NOMO-1 treated with DMSO at 0.1 percent for 48 hours (cell line): ENCODE results near the gene L3MBTL3.

ENCODE experiments used
- DNase-seq: peaks from one replicate; lab custom pipeline; 2025; ENCODE audit not compliant: unreplicated experiment; lab: John Stamatoyannopoulos, UW

The L3MBTL3 gene

DNA sequence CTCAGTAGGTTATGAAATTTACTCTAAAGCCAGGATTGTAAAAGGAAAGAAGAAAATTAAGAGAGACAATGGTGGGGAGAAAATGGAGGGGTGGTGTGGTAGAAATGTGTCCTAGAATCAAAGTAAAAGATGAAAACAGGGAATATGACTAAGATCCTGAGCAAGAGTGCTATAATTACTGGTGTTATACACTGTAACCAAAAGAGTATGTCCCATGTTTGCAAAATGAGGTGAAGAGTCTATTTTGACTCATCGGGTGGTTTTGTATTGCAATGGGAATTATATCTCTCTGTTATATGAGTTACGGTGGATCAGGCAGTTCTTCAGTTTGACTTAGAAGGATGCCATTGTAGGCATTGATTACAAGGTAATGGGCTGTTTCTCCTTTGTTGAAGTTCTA lies 8.5 kb downstream of the L3MBTL3 start:
- DNase-seq = no peak

DNA sequence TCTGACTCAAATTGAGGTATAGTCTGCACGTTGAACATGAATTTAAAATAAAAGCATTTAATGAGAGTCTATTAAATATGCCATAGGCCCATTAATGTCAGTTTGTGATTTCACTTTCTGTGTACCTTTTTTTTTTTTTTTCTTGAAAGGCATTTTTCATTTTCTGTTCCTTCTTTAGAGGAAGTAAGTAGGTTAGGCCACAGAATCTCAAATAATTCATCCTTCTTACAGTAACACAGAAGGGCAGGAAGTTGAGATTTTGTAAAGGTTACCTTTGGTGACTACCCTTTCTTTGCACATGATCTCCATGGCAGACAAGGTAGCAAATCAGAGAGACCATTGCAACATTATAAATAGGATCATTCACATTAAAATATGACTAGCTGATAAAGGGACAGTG lies 9.6 kb downstream of the L3MBTL3 start:
- DNase-seq = peak; percentile 72

GRCh38 chr6:130029163-130029562 lies 10.8 kb downstream of the L3MBTL3 start:
- no peak for DNase-seq

- DNase-seq = no peak
These were observed 14.5 kb downstream of the L3MBTL3 start for GRCh38 chr6:130032758-130033340.

DNA sequence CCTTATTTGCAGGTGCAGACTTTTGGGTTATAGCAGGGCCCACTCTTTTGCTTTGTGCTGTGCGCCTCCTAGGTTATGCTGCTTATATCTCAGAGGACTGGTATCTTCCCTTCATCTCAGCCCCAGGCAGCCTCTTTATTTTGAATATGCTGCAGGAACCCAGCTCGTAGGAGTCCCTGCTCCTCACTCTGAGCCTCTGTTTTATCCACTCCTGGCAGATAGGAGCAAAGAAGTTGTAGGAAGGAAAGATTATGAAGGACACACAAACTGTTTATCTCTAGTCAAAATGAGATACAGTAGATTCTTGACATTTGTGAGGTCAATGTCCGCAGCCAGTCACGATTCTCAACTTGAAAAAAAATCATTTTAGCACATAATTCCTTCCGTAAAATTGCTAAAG lies 15.6 kb downstream of the L3MBTL3 start:
- no peak for DNase-seq

GRCh38 chr6:130034378-130035146 lies 16.2 kb downstream of the L3MBTL3 start:
- peak; percentile 42 for DNase-seq

- no peak for DNase-seq
These were observed 16.8 kb downstream of the L3MBTL3 start for GRCh38 chr6:130035211-130035610.

DNA sequence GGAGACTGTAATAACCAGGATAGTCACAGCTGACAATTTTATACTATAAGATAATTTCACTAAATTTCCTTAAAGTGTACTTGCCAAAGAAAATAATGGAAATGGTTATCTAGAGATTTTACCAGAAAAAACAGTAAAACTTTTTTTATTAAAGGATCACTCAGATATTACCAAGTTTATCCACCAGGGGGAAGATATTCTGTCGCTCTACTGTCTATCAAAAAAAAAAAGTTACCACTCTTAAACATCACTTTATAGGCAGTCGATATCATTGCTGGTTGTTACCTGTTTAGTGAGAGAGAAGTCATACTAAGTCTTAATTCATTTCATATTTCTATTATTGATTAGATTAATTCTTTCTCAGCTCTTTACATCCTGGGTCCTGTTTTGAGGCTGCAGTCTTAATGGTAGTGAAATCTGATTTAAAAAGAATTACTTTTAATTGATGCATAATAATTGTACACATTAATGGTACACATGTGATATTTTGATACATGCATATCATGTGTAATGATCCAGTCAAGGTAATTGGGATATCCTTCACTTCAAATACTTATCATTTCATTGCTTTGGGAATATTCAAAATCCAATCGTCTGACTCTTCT lies 18.9 kb downstream of the L3MBTL3 start:
- peak; percentile 1 for DNase-seq

GRCh38 chr6:130041594-130041993 lies 23.2 kb downstream of the L3MBTL3 start:
- DNase-seq = no peak

DNA sequence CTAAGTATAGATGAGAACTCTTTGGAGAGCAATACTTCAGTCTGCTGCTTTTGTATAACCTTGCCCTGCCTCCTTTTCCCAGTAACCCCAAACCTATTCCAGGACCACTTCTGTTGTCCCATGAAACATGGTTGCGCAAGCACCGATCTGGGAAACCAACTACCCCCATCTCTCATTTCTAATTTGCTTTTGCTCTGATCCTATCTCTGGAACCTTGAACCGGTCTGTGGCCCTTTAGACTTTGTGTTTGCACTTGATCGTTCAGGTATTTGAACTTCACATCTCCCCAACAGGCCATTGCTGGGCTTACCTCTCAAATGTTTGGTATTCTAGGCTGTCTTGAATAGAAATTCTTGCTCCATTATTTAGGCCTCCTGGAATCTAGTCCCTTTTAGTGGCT lies 25.0 kb downstream of the L3MBTL3 start:
- DNase-seq = no peak

DNA sequence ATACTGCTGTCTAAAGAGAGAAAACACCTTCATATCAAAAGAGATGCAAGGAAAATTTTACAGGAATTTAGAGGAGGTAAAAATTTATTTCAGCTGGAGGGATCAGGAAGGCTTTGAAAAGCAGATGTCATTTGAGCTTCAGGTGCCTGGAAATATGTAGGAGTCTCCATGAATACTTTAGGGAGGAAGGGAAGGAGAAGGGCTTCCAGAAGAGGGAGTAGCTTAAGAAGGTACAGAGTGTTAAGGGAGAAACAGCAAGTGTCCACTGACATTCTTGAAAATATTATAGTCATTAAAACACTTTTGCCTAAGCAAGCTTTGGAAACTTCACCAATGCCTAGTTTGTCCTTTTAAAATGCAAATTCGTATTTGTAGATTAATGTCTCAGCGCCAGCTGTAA lies 27.2 kb downstream of the L3MBTL3 start:
- DNase-seq = no peak

DNA sequence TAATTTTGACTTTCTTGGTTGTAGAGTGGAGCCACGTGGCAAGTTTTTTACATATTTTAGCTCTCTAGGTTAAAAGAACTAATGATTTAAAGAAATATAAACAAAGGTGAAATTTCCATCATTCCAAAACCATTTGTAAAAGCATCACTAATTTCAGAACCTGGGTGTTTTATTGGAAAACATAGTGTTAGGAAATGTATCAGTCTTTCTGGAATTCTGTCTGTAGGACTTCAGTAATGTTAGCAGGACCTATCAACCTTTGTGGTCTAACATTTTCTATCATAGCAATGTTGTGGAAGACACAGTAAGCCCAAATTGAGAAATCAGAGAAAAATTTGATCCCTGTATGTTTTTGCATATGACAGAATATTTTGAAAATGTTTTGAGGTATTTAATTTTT lies 28.3 kb downstream of the L3MBTL3 start:
- no peak for DNase-seq

GRCh38 chr6:130047088-130047995 lies 29.0 kb downstream of the L3MBTL3 start:
- DNase-seq = no peak

- no peak for DNase-seq
These were observed 31.8 kb downstream of the L3MBTL3 start for GRCh38 chr6:130050230-130050629.

GRCh38 chr6:130054725-130055124 lies 36.3 kb downstream of the L3MBTL3 start:
- no peak for DNase-seq

DNA sequence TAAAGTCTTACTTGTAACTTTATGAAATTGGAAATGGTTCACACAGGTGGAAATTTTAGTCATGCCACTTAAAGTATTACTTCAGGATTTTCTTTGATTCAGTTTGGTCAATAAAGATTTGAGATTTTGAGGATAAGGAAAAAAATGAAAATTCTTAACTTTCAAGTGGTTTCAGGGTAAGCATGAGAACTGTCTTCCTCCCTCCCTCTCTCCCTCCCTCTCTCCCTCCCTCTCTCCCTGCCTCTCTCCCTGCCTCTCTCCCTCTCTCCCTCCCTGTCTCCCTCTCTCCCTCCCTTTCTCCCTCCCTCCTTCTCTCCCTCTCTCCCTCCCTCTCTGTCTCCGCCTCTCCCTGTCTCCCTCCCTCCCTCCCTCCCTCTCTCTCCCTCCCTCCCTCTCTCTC lies 36.9 kb downstream of the L3MBTL3 start:
- DNase-seq = no peak

DNA sequence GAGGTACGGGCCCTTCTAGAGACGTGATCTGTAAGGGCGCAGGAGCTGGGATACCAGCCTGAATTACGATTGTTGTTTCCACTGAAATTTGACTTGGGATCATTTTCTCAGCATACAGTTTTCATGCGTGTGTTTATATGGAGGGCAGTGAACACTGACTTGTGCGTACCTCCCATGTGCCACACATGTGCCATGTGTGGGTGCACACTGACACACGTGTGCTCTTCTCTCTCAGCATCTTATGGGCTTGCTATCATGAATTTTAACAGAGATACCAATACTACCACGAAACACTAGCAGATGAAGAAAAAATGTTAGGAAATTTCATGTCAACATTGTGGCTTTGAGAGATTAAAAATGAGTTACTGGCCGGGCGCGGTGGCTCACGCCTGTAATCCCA lies 39.1 kb downstream of the L3MBTL3 start:
- DNase-seq = no peak

GRCh38 chr6:130063806-130064205 lies 45.4 kb downstream of the L3MBTL3 start:
- DNase-seq = no peak

- no peak for DNase-seq
These were observed 47.3 kb downstream of the L3MBTL3 start for GRCh38 chr6:130065609-130066156.

DNA sequence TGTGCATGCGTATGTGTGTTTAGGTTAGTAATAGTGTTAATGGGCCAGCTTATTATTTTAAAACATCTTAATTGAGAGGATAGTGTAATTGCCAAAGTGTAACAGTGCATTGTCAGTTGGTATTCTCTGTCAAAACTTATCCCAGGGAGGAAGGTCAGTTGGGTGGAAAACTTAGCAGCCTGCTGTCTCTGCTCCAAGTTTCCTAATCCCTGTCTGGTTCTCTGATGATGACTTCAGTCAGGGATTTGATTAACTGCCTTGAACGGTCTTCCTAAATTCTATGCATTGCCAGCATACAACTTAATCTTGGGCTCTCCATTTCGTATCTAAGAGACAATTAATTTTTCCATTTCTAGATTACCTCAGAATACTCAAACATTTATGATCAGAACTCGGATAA lies 51.1 kb downstream of the L3MBTL3 start:
- no peak for DNase-seq

- no peak for DNase-seq
These were observed 51.9 kb downstream of the L3MBTL3 start for GRCh38 chr6:130070326-130070725.
